HEK293T (cell line): Measurements from ENCODE around the gene ZNF324.

Experiments
- ARNT ChIP-seq: fragments of 450-650 bp; IDR thresholded peaks from 2 replicates; pipeline ENCODE4 v1.6.1; 2017; ENCODE audit warnings: mild to moderate bottlenecking
- HDGF ChIP-seq: fragments of 450-650 bp; IDR thresholded peaks from 2 replicates; pipeline ENCODE4 v1.6.1; 2017; ENCODE audit warnings: antibody characterized with exemption, borderline replicate concordance
- PKNOX1 ChIP-seq: fragments of 450-650 bp; IDR thresholded peaks from 2 replicates; pipeline ENCODE4 v1.6.1; 2016
- SP1 ChIP-seq: fragments of 450-650 bp; IDR thresholded peaks from 2 replicates; pipeline ENCODE4 v1.6.1; 2017
- TARDBP ChIP-seq: fragments of 450-650 bp; IDR thresholded peaks from 2 replicates; pipeline ENCODE4 v1.6.1; 2016
- ZNF384 ChIP-seq: fragments of 450-650 bp; IDR thresholded peaks from 2 replicates; pipeline ENCODE4 v1.6.1; 2016

GRCh38 chr19:58468216-58468839, 1.4 kb downstream of the ZNF324 start:
- TF ChIP-seq HDGF: no peak
- no peak for TF ChIP-seq ZNF384
- no peak for TF ChIP-seq TARDBP
- no peak for TF ChIP-seq PKNOX1
- TF ChIP-seq ARNT: no peak
- no peak for TF ChIP-seq SP1
